HG02884 (cell line): ENCODE measurements around the gene RPL22.
"Not testable (repeated sequence)": the region's sequence is repeated elsewhere in the genome, so short reads cannot be mapped to it uniquely, and the experiment has no call there.

ENCODE experiments used
- ATAC-seq: cut with Tn5 transposase; IDR thresholded peaks from one replicate; pipeline ENCODE4 v1.9.1; 2021; ENCODE audit warnings: mild to moderate bottlenecking, moderate library complexity; ENCODE audit not compliant: unreplicated experiment

RPL22 gene

GRCh38 chr1:6234502-6235295, 35.3 kb upstream of the RPL22 start:
- no peak for ATAC-seq

- ATAC-seq: no peak
Measured at GRCh38 chr1:6233376-6233775, 34.0 kb upstream of the RPL22 start.

GRCh38 chr1:6225651-6226050, 26.3 kb upstream of the RPL22 start:
- ATAC-seq: no peak

- no peak for ATAC-seq
Measured at GRCh38 chr1:6224718-6225117, 25.3 kb upstream of the RPL22 start.

- ATAC-seq: no peak
Measured at GRCh38 chr1:6223617-6224016, 24.2 kb upstream of the RPL22 start.

- no peak for ATAC-seq
Measured at GRCh38 chr1:6222636-6223035, 23.2 kb upstream of the RPL22 start.

GRCh38 chr1:6221210-6221784, 21.9 kb upstream of the RPL22 start:
- ATAC-seq: no peak

- ATAC-seq: no peak
Measured at GRCh38 chr1:6220236-6220635, 20.8 kb upstream of the RPL22 start.

GRCh38 chr1:6219641-6220040, 20.2 kb upstream of the RPL22 start:
- not testable (repeated sequence) for ATAC-seq

GRCh38 chr1:6218375-6219164, 19.2 kb upstream of the RPL22 start:
- ATAC-seq: no peak

- ATAC-seq: no peak
Measured at GRCh38 chr1:6212193-6212959, 13.0 kb upstream of the RPL22 start.

GRCh38 chr1:6211731-6212130, 12.3 kb upstream of the RPL22 start:
- ATAC-seq: no peak

GRCh38 chr1:6210591-6211355, 11.4 kb upstream of the RPL22 start:
- ATAC-seq: no peak

GRCh38 chr1:6209661-6210580, 10.5 kb upstream of the RPL22 start:
- ATAC-seq: no peak

- no peak for ATAC-seq
Measured at GRCh38 chr1:6208723-6209660, 9.6 kb upstream of the RPL22 start.

- ATAC-seq: no peak
Measured at GRCh38 chr1:6207921-6208320, 8.5 kb upstream of the RPL22 start.

- no peak for ATAC-seq
Measured at GRCh38 chr1:6207075-6207885, 7.9 kb upstream of the RPL22 start.

- no peak for ATAC-seq
Measured at GRCh38 chr1:6206520-6206855, 7.1 kb upstream of the RPL22 start.
